Memory B cell (primary cell): Measurements from ENCODE around the gene CETN3.
"Not testable (repeated sequence)": the region's sequence is repeated elsewhere in the genome, so short reads cannot be mapped to it uniquely, and the experiment has no call there.

Experiments
- ATAC-seq: fragments of 150-1000 bp; cut with Tn5 transposase; 2 replicates; pipeline ENCODE4 v1.10.0; 2021; ENCODE audit warnings: low read depth, mild to moderate bottlenecking, moderate library complexity
- DNase-seq, 2 donors: peaks; one replicate each; pipeline ENCODE4 v3.0.0; 2022; ENCODE audit warnings: low spot score in 2 of 2
- H3K27ac Mint-ChIP-seq: one replicate; pipeline ENCODE4 v1.8.0; 2022; ENCODE audit warnings: mild to moderate bottlenecking, moderate library complexity, mixed read lengths
- H3K27me3 Mint-ChIP-seq: one replicate; pipeline ENCODE4 v1.8.0; 2022; ENCODE audit warnings: mixed read lengths
- H3K36me3 Mint-ChIP-seq: one replicate; pipeline ENCODE4 v1.8.0; 2022; ENCODE audit warnings: mild to moderate bottlenecking, mixed read lengths
- H3K4me1 Mint-ChIP-seq: one replicate; pipeline ENCODE4 v1.8.0; 2022; ENCODE audit warnings: mixed read lengths
- H3K4me3 Mint-ChIP-seq: one replicate; pipeline ENCODE4 v1.8.0; 2022; ENCODE audit warnings: mild to moderate bottlenecking, moderate library complexity, mixed read lengths
- H3K9me3 Mint-ChIP-seq: one replicate; pipeline ENCODE4 v1.8.0; 2022; ENCODE audit warnings: mixed read lengths

The CETN3 gene

DNA sequence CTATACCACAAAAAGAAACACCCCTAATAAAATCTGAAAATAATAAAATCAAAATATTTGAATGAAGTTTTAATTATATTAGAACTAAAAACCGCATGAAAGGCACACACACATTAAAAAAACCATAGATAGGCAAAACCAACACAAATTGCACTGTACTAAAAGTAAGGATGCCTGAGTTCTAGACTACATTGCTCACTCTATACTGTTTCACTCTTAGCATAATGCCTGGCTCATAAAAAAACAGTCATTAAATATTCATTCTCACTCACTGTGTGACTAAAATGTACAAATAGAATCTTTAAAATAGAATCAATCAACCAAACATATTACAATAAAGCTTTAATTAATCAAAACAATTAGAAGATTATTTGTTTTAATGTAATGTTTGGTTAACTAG is 41.7 kb downstream of the CETN3 start:
- H3K36me3 Mint-ChIP-seq = no peaks in the 10 kb centered on the region
- H3K4me3 Mint-ChIP-seq = no peak overlapping the region
- no peaks in the 10 kb centered on the region for H3K4me1 Mint-ChIP-seq
- H3K27ac Mint-ChIP-seq = no peak overlapping the region
- peaks cover 11% of the 10 kb centered on the region for H3K27me3 Mint-ChIP-seq
- no peak for DNase-seq
- H3K9me3 Mint-ChIP-seq = peaks cover 9% of the 10 kb centered on the region
- ATAC-seq = no peak

GRCh38 chr5:90366948-90367347 is 42.6 kb downstream of the CETN3 start:
- ATAC-seq (no peak), DNase-seq (no peak)
- Mint-ChIP-seq H3K27ac (no peak overlapping the region), H3K36me3 (no peaks in the 10 kb centered on the region), H3K4me1 (no peaks in the 10 kb centered on the region), H3K4me3 (no peak overlapping the region), H3K9me3 (peaks cover 8% of the 10 kb centered on the region), H3K27me3 (peaks cover 11% of the 10 kb centered on the region)

- no peak for ATAC-seq
- Mint-ChIP-seq H3K36me3 (no peaks in the 10 kb centered on the region), H3K4me3 (no peak overlapping the region), H3K4me1 (no peaks in the 10 kb centered on the region), H3K27me3 (peaks cover 13% of the 10 kb centered on the region), H3K27ac (no peak overlapping the region), H3K9me3 (peaks cover 2% of the 10 kb centered on the region)
- no peak for DNase-seq
Measured at GRCh38 chr5:90365328-90365727, 44.2 kb downstream of the CETN3 start.

GRCh38 chr5:90359073-90359920 is 50.3 kb downstream of the CETN3 start:
- DNase-seq (no peak), ATAC-seq (no peak)
- no peaks in the 10 kb centered on the region for H3K36me3 Mint-ChIP-seq
- no peaks in the 10 kb centered on the region for H3K4me1 Mint-ChIP-seq
- no peak overlapping the region for H3K27ac Mint-ChIP-seq
- no peak overlapping the region for H3K4me3 Mint-ChIP-seq
- H3K27me3 Mint-ChIP-seq = peaks cover 12% of the 10 kb centered on the region
- peaks cover 3% of the 10 kb centered on the region for H3K9me3 Mint-ChIP-seq

GRCh38 chr5:90356622-90357021 is 52.9 kb downstream of the CETN3 start:
- Mint-ChIP-seq H3K27ac (no peak overlapping the region), H3K36me3 (no peaks in the 10 kb centered on the region), H3K9me3 (peaks cover 3% of the 10 kb centered on the region), H3K4me3 (no peak overlapping the region), H3K4me1 (no peaks in the 10 kb centered on the region), H3K27me3 (peaks cover 12% of the 10 kb centered on the region)
- ATAC-seq (no peak), DNase-seq (no peak)

- peaks cover 11% of the 10 kb centered on the region for H3K27me3 Mint-ChIP-seq
- ATAC-seq (no peak), DNase-seq (no peak)
- H3K27ac Mint-ChIP-seq = no peak overlapping the region
- no peak overlapping the region for H3K4me3 Mint-ChIP-seq
- peaks cover 3% of the 10 kb centered on the region for H3K9me3 Mint-ChIP-seq
- H3K36me3 Mint-ChIP-seq = no peaks in the 10 kb centered on the region
- H3K4me1 Mint-ChIP-seq = no peaks in the 10 kb centered on the region
Measured at GRCh38 chr5:90356176-90356575, 53.4 kb downstream of the CETN3 start.

DNA sequence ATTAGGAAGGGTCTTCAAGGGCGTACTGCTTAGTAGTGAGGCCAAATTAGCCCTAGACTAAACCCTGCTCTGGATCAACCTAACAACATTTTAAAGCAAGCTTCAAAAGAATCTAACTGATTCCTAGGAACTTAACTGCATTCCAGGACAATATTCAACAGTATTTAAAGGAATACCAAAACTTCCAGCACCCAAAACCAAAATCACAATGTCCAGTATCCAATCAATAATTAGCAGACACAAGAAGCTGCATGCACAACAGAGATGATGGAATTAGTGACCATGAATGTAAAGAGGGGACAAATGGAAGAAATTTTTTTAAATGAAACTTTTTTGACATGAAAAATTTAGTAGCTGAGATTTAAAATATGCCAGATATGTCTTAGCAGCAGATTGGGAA is 53.9 kb downstream of the CETN3 start:
- H3K36me3 Mint-ChIP-seq = no peaks in the 10 kb centered on the region
- no peaks in the 10 kb centered on the region for H3K4me1 Mint-ChIP-seq
- H3K9me3 Mint-ChIP-seq = peaks cover 3% of the 10 kb centered on the region
- no peak for DNase-seq
- no peak overlapping the region for H3K4me3 Mint-ChIP-seq
- no peak for ATAC-seq
- H3K27me3 Mint-ChIP-seq = peaks cover 8% of the 10 kb centered on the region
- H3K27ac Mint-ChIP-seq = no peak overlapping the region

DNA sequence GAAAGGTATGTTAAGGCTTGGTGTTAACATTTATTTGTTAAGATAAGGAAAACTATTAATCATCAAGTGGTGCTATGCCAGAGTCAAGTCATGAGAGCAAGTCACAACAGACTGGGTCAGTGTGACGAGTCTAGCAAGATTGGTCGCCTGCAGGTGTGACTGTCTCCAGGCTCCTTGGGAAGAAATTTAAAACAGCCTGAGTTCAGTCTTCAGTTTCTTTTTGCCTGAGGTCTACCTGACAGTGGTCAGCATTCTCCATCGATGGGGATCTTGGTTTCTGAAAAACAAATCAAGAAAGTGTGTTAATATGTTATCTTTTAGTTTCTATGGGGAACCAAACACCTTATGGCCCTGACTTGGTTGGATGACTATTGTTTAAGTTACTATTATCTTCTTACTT is 56.3 kb downstream of the CETN3 start:
- Mint-ChIP-seq H3K27me3 (peaks cover 4% of the 10 kb centered on the region), H3K9me3 (peaks cover 3% of the 10 kb centered on the region), H3K4me1 (no peaks in the 10 kb centered on the region), H3K27ac (no peak overlapping the region), H3K36me3 (no peaks in the 10 kb centered on the region), H3K4me3 (no peak overlapping the region)
- ATAC-seq (no peak), DNase-seq (no peak)

- Mint-ChIP-seq H3K9me3 (peaks cover 3% of the 10 kb centered on the region), H3K4me3 (no peak overlapping the region), H3K27ac (no peak overlapping the region), H3K36me3 (no peaks in the 10 kb centered on the region), H3K4me1 (no peaks in the 10 kb centered on the region), H3K27me3 (peaks cover 4% of the 10 kb centered on the region)
- DNase-seq (no peak), ATAC-seq (no peak)
Measured at GRCh38 chr5:90351101-90351500, 58.5 kb downstream of the CETN3 start.

GRCh38 chr5:90347462-90347861 is 62.1 kb downstream of the CETN3 start:
- H3K4me3 Mint-ChIP-seq = no peak overlapping the region
- H3K4me1 Mint-ChIP-seq = peaks cover 3% of the 10 kb centered on the region
- no peak overlapping the region for H3K27ac Mint-ChIP-seq
- H3K9me3 Mint-ChIP-seq = no peaks in the 10 kb centered on the region
- DNase-seq = no peak
- H3K27me3 Mint-ChIP-seq = peaks cover 7% of the 10 kb centered on the region
- no peak for ATAC-seq
- no peaks in the 10 kb centered on the region for H3K36me3 Mint-ChIP-seq

GRCh38 chr5:90345684-90346083 is 63.9 kb downstream of the CETN3 start:
- H3K27me3 Mint-ChIP-seq = peaks cover 7% of the 10 kb centered on the region
- DNase-seq = no peak
- no peaks in the 10 kb centered on the region for H3K36me3 Mint-ChIP-seq

DNA sequence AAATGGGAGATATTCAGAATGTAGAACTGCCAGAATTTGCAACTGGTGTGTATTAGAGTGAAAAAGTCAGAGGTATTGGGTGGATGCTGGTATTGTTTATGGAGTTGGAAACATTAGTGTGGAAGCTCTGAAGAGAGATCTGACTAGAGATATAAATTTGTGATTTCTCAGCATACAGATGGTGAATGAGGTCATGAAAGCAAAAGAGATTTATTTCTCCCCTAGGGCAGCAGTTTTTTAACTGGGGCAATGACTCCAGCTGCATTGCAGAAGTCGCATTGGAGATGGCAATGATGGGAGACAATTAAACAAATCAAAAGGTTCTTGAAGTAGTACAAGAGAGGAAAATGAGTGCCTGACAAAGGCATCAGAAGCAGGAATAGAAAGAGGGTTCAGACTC is 64.9 kb downstream of the CETN3 start:
- H3K36me3 Mint-ChIP-seq = no peaks in the 10 kb centered on the region
- H3K4me1 Mint-ChIP-seq = peaks cover 3% of the 10 kb centered on the region
- ATAC-seq (no peak), DNase-seq (no peak)
- peaks cover 7% of the 10 kb centered on the region for H3K27me3 Mint-ChIP-seq
- H3K4me3 Mint-ChIP-seq = no peak overlapping the region
- H3K27ac Mint-ChIP-seq = no peak overlapping the region
- no peaks in the 10 kb centered on the region for H3K9me3 Mint-ChIP-seq

More at GRCh38 chr5:90345684-90346083, 63.9 kb downstream of the CETN3 start:
- Mint-ChIP-seq H3K27ac (no peak overlapping the region), H3K4me1 (peaks cover 3% of the 10 kb centered on the region), H3K9me3 (no peaks in the 10 kb centered on the region), H3K4me3 (no peak overlapping the region)
- no peak for ATAC-seq

DNA sequence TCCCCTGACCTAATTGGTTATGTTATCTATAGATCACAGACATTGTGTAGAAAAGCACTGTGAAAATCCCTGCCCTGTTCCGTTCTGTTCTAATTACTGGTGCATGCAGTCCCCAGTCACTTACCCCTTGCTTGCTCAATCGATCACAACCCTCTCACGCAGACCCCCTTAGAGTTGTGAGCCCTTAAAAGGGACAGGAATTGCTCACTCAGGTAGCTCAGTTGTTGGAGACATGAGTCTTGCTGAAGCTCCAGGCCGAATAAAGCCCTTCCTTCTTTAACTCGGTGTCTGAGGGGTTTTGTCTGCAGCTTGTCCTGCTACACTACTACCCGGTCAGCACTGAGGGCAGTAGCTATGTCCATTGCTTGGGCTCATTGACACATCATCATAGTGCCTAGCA is 65.8 kb downstream of the CETN3 start:
- H3K27ac Mint-ChIP-seq, H3K9me3 Mint-ChIP-seq, DNase-seq, H3K4me3 Mint-ChIP-seq, H3K4me1 Mint-ChIP-seq, H3K27me3 Mint-ChIP-seq, ATAC-seq, H3K36me3 Mint-ChIP-seq: not testable (repeated sequence)

DNA sequence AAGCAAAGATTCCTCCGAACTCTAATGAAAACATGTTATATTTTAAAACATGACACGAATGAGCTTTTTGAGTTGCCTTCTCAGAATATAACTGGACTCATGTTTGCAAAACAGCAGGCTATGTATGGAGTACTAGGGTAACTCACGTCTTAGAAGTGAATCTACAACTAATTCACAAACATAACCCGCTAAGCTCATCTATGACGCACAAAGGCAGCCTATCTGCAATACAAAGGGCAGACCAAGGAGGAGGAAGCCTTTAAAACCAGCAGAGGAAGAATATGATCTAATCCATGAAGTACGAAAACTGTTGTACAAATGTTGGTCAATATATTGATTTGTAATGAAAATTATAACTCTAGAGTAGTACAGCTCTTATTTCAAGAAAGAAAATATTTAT is 67.0 kb downstream of the CETN3 start:
- no peak overlapping the region for H3K27ac Mint-ChIP-seq
- ATAC-seq (no peak), DNase-seq (no peak)
- peaks cover 10% of the 10 kb centered on the region for H3K27me3 Mint-ChIP-seq
- H3K36me3 Mint-ChIP-seq = no peaks in the 10 kb centered on the region
- H3K4me1 Mint-ChIP-seq = peaks cover 8% of the 10 kb centered on the region
- no peak overlapping the region for H3K4me3 Mint-ChIP-seq
- H3K9me3 Mint-ChIP-seq = no peaks in the 10 kb centered on the region
